ENCODE measurements around the gene ARVCF. TPM values are rescaled to one million over a fixed set of nuclear protein-coding genes. Genes with fewer than 3 reads are reported as not detected.

Gene ARVCF
- total RNA-seq, 4 donors from 2014 or later = 32.5 to 61.5 (median 39.5) TPM

- no peak for ATAC-seq
- Histone ChIP-seq H3K4me1 (peaks cover 0 to 39% (median 9%) of the 10 kb centered on the region in 3 donors), H3K27me3 (no peaks in the 10 kb centered on the region), H3K9me3 (no peaks in the 10 kb centered on the region), H3K27ac (no peak overlapping the region), H3K4me3 (no peak overlapping the region), H3K36me3 (no peaks in the 10 kb centered on the region)
- no peak for TF ChIP-seq POLR2A (IDR thresholded peaks at IDR 0.05)
- no peak for TF ChIP-seq CTCF (IDR thresholded peaks at IDR 0.05)
- no peak for TF ChIP-seq EP300 (IDR thresholded peaks at IDR 0.05)
- TF ChIP-seq POLR2AphosphoS5 (IDR thresholded peaks at IDR 0.05) = no peak
- WGBS, 2 donors (ENCODE audit: low coverage in 1 of 2) = 70 to 72% methylated on average over 2 to 12 of the region's 20 CpGs
Measured at GRCh38 chr22:20011123-20011992, 5.3 kb downstream of the ARVCF start.

- 84% methylated on average over 5 of the region's 14 CpGs; no CpG with 5 or more reads in 1 of the 2 donors for WGBS, 2 donors (ENCODE audit: low coverage in 1 of 2)
- Histone ChIP-seq H3K27me3 (no peaks in the 10 kb centered on the region), H3K9me3 (no peaks in the 10 kb centered on the region), H3K4me3 (no peak overlapping the region), H3K27ac (no peak overlapping the region), H3K4me1 (peaks cover 0 to 31% (median 5%) of the 10 kb centered on the region in 3 donors), H3K36me3 (no peaks in the 10 kb centered on the region)
- ATAC-seq = no peak
- no peak for TF ChIP-seq POLR2AphosphoS5 (IDR thresholded peaks at IDR 0.05)
- no peak for TF ChIP-seq POLR2A (IDR thresholded peaks at IDR 0.05)
- no peak for TF ChIP-seq CTCF (IDR thresholded peaks at IDR 0.05)
- no peak for TF ChIP-seq EP300 (IDR thresholded peaks at IDR 0.05)
Measured at GRCh38 chr22:20010307-20011122, 6.1 kb downstream of the ARVCF start.

- TF ChIP-seq EP300 (IDR thresholded peaks at IDR 0.05) (no peak), POLR2AphosphoS5 (IDR thresholded peaks at IDR 0.05) (no peak), CTCF (IDR thresholded peaks at IDR 0.05) (no peak), POLR2A (IDR thresholded peaks at IDR 0.05) (no peak)
- no peaks in the 10 kb centered on the region for H3K27me3 ChIP-seq
- no peak for ATAC-seq
- 87 to 100% methylated on average over 1 to 3 of the region's 8 CpGs for WGBS, 2 donors (ENCODE audit: low coverage in 1 of 2)
- no peak overlapping the region for H3K4me3 ChIP-seq
- H3K36me3 ChIP-seq = no peaks in the 10 kb centered on the region
- H3K4me1 ChIP-seq = peaks cover 0 to 23% (median 5%) of the 10 kb centered on the region in 3 donors
- no peak overlapping the region for H3K27ac ChIP-seq
- H3K9me3 ChIP-seq = no peaks in the 10 kb centered on the region
Measured at GRCh38 chr22:20009582-20010306, 6.9 kb downstream of the ARVCF start.

GRCh38 chr22:20009018-20009491, 7.6 kb downstream of the ARVCF start:
- no peak overlapping the region for H3K4me3 ChIP-seq
- no peaks in the 10 kb centered on the region for H3K27me3 ChIP-seq
- H3K36me3 ChIP-seq = no peaks in the 10 kb centered on the region
- no peaks in the 10 kb centered on the region for H3K9me3 ChIP-seq
- ATAC-seq = no peak
- WGBS, 2 donors (ENCODE audit: low coverage in 1 of 2) = 80% methylated on average over 1 of the region's 9 CpGs; no CpG with 5 or more reads in 1 of the 2 donors
- peaks cover 0 to 16% (median 5%) of the 10 kb centered on the region in 3 donors for H3K4me1 ChIP-seq
- no peak overlapping the region for H3K27ac ChIP-seq
- TF ChIP-seq POLR2A (IDR thresholded peaks at IDR 0.05) (no peak), POLR2AphosphoS5 (IDR thresholded peaks at IDR 0.05) (no peak), CTCF (IDR thresholded peaks at IDR 0.05) (no peak), EP300 (IDR thresholded peaks at IDR 0.05) (no peak)

Measured in gastroesophageal sphincter (tissue), 4 donors.